Ishikawa (cell line): ENCODE measurements around the gene ACTR6.

Source experiments
- CEBPB ChIP-seq: IDR thresholded peaks from 2 replicates; pipeline ENCODE4 v1.6.1; 2012
- CREB1 ChIP-seq: IDR thresholded peaks from 2 replicates; pipeline ENCODE4 v1.6.1; 2012; ENCODE audit warnings: low read depth
- EGR1 ChIP-seq: IDR thresholded peaks from 2 replicates; pipeline ENCODE4 v1.6.1; 2012
- EP300 ChIP-seq: IDR thresholded peaks from 2 replicates; pipeline ENCODE4 v1.6.1; 2012; ENCODE audit warnings: borderline replicate concordance
- FOXM1 ChIP-seq: IDR thresholded peaks from 2 replicates; pipeline ENCODE4 v1.6.1; 2012; ENCODE audit warnings: low read depth, borderline replicate concordance
- MAX ChIP-seq: IDR thresholded peaks from 2 replicates; pipeline ENCODE4 v1.6.1; 2012
- NFIC ChIP-seq: IDR thresholded peaks from 2 replicates; pipeline ENCODE4 v1.6.1; 2012
- RAD21 ChIP-seq: IDR thresholded peaks from 2 replicates; pipeline ENCODE4 v1.6.1; 2012; ENCODE audit warnings: low read depth
- REST ChIP-seq: IDR thresholded peaks from 2 replicates; pipeline ENCODE4 v1.6.1; 2012; ENCODE audit warnings: low read depth, mild to moderate bottlenecking
- TAF1 ChIP-seq: IDR thresholded peaks from 2 replicates; pipeline ENCODE4 v1.6.1; 2012; ENCODE audit warnings: low read depth, mild to moderate bottlenecking
- TCF12 ChIP-seq: IDR thresholded peaks from 2 replicates; pipeline ENCODE4 v1.6.1; 2012; ENCODE audit warnings: low read depth
- TEAD4 ChIP-seq: IDR thresholded peaks from 2 replicates; pipeline ENCODE4 v1.6.1; 2012
- YY1 ChIP-seq: IDR thresholded peaks from 2 replicates; pipeline ENCODE4 v1.6.1; 2012; ENCODE audit warnings: low read depth
- ZBTB7A ChIP-seq: IDR thresholded peaks from 2 replicates; pipeline ENCODE4 v1.6.1; 2012; ENCODE audit warnings: low read depth
- TF ChIP-seq, protein P1 (sequence below): IDR thresholded peaks from 2 replicates; pipeline ENCODE4 v1.6.1; 2012

Gene ACTR6

DNA sequence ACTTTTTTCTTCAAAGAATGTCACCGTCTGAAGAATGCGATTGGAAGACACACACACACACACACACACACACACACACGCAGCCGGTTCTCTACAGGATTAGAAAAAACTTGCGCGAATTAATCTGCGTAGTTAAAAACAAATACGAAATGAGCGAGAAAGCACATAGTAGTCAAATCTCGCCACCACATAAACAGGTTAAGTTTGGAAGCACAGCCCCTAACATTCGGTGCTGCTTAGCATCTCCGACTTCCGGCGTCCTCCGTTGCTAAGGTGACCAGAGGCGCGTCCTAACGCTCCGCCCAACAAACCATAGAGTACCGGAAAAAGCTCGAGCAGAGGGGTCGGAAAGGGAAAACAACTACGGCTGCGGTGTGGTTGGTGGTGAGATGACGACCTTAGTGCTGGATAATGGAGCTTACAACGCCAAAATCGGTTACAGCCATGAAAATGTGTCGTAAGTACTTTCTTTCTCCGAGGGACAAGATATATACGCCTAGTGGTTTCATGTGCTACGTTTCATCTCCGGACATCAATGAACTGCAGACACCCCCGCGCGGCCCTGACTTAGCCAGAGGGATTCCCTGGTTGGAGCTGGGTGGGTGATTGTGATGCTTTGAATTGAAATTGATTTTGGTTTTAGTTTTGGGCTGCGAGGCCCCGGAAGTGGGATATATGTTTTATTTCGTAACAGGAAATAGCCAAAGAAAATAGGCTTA, at the start of gene ACTR6:
TSS of gene ACTR6 (plus strand) at position 353 of the 719 bp plus-strand sequence. CDS start at position 390, 37 bp downstream.
- TF ChIP-seq TAF1 (peak; percentile 79; the same call in 1 of the 2 replicates), TCF12 (no peak), CREB1 (no peak), RAD21 (no peak), REST (no peak), MAX (peak; percentile 57), ZBTB7A (no peak), YY1 (peak; percentile 54; the same call in 1 of the 2 replicates), FOXM1 (peak; percentile 29; the same call in 1 of the 2 replicates), EGR1 (no peak; the same call in 1 of the 2 replicates), EP300 (no peak), TEAD4 (peak; percentile 14; the same call in 1 of the 2 replicates), CEBPB (no peak), NFIC (no peak)
- TF ChIP-seq, protein P1, sequence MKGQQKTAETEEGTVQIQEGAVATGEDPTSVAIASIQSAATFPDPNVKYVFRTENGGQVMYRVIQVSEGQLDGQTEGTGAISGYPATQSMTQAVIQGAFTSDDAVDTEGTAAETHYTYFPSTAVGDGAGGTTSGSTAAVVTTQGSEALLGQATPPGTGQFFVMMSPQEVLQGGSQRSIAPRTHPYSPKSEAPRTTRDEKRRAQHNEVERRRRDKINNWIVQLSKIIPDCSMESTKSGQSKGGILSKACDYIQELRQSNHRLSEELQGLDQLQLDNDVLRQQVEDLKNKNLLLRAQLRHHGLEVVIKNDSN: no peak

DNA sequence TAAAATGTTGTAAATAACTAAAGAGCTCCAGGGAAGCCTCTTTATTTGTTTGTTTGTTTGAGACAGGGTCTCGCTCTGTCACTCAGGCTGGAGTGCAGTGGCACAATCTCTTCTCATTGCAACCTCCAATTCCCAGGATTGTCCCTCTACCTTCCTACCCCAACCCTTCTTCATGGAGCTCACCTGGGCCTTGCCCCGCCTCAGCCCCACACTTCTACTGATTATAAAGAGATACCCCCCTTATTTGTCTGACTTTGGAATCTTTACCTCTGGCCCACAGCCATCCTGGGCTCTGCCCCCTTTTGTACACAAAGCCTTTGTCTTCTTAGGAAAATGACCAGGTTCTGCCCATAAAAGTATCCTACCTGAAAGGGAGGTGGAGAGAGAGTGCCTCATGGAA, 48.8 kb upstream of the ACTR6 start:
- TF ChIP-seq NFIC (no peak), REST (no peak), EP300 (no peak), TAF1 (no peak), ZBTB7A (no peak), EGR1 (no peak), YY1 (no peak), TEAD4 (no peak)
- TF ChIP-seq, protein P1: no peak

GRCh38 chr12:100153131-100153530, 47.5 kb upstream of the ACTR6 start:
- no peak for TF ChIP-seq CREB1
- TF ChIP-seq EP300: no peak
- no peak for TF ChIP-seq CEBPB
- TF ChIP-seq TCF12: no peak
- no peak for TF ChIP-seq YY1
- no peak for TF ChIP-seq NFIC
- TF ChIP-seq, protein P1: no peak
- no peak for TF ChIP-seq FOXM1
- no peak for TF ChIP-seq REST
- no peak for TF ChIP-seq TEAD4
- TF ChIP-seq EGR1: no peak
- no peak for TF ChIP-seq RAD21
- TF ChIP-seq MAX: no peak
- no peak for TF ChIP-seq ZBTB7A
- no peak for TF ChIP-seq TAF1
